Heart right ventricle (tissue), 16 donors: ENCODE results near the gene MAPT. TPM values are rescaled to one million over a fixed set of nuclear protein-coding genes. Genes with fewer than 3 reads are reported as not detected.
"Not testable (repeated sequence)": the region's sequence is repeated elsewhere in the genome, so short reads cannot be mapped to it uniquely, and the experiment has no call there.

Experiments
- ATAC-seq, 8 donors: fragments of 200-7000 bp; cut with Tn5 transposase; one replicate each; pipeline ENCODE4 v1.9.1; 2020; ENCODE audit warnings: mild to moderate bottlenecking in 8 of 8, moderate library complexity in 8 of 8, moderate number of reproducible peaks in 1 of 8
- DNase-seq, 2 donors: peaks; one replicate each; pipeline ENCODE4 v3.0.0-alpha.2; 2020
- H3K27ac ChIP-seq, 10 donors: fragments of 200-600 bp; sonication (generic) in 2 of 10; one replicate each; pipeline versions ENCODE4 v1.5.0 to v1.8.0; 2020 to 2022; ENCODE audit warnings: mild to moderate bottlenecking in 3 of 10
- H3K27me3 ChIP-seq, 7 donors: fragments of 200-600 bp; one replicate each; pipeline ENCODE4 v1.8.0; 2021 to 2022; ENCODE audit warnings: mild to moderate bottlenecking in 2 of 7
- H3K36me3 ChIP-seq, 9 donors: fragments of 200-600 bp; sonication (generic) in 1 of 9; one replicate each; pipeline versions ENCODE4 v1.5.0 to v1.8.0; 2020 to 2022; ENCODE audit warnings: mild to moderate bottlenecking in 2 of 9
- H3K4me1 ChIP-seq, 9 donors: fragments of 200-600 bp; sonication (generic) in 1 of 9; one replicate each; pipeline versions ENCODE4 v1.5.0 to v1.8.0; 2020 to 2022; ENCODE audit warnings: mild to moderate bottlenecking in 4 of 9
- H3K4me3 ChIP-seq, 10 donors: fragments of 200-600 bp; sonication (generic) in 2 of 10; one replicate each; pipeline versions ENCODE4 v1.5.0 to v1.8.0; 2020 to 2022; ENCODE audit warnings: mild to moderate bottlenecking in 7 of 10, moderate library complexity in 2 of 10
- H3K9me3 ChIP-seq, 11 donors: fragments of 200-600 bp in 10 of 11; sonication (generic) in 2 of 11; one replicate each; pipeline versions ENCODE4 v1.5.0 to v1.8.0; 2013 to 2022; ENCODE audit warnings: mild to moderate bottlenecking in 2 of 11, control low read depth in 1 of 11, moderate library complexity in 1 of 11
- CTCF ChIP-seq, 9 donors: fragments of 200-600 bp; sonication (generic) in 2 of 9; IDR thresholded peaks; one replicate each; pipeline versions ENCODE4 v1.5.0 to v1.8.0; 2021 to 2022; ENCODE audit warnings: antibody characterized with exemption in 9 of 9, mild to moderate bottlenecking in 5 of 9, moderate library complexity in 1 of 9
- WGBS, 2 donors: extraction: QIAGEN DNeasy Blood & Tissue Kit; methylation state at CpG; one replicate each; pipeline ENCODE4 v1.1.7; 2013; ENCODE audit warnings: inconsistent platforms in 1 of 2; 5-methylcytosine and 5-hydroxymethylcytosine counted together
- intact Hi-C, 10 donors: fragments of 100-400 bp; cut with DNase I; formaldehyde crosslinking; loops; one replicate each; pipeline versions ENCODE4 v1.11.1 to v1.14.2; 2022
- polyA plus RNA-seq, 2 donors: library from polyadenylated mRNA; stranded (reverse); fragments of 200-250 nt; gene quantifications; one replicate each; pipeline ENCODE4 v1.2.3, GENCODE V29; 2013
- total RNA-seq, 10 donors: library from RNA; stranded (reverse); fragmentation: NEBNext Ultra II Directional in 3 of 10; extraction: Animal tissue kit (Norgen Biotek cat#: 25700) in 3 of 10; gene quantifications; one replicate each; pipeline versions ENCODE4 v1.2.1 to v1.2.4, GENCODE V29; 2021 to 2023
- donor health status: Arrhythmogenic right ventricular cardiomyopathy.
- donor health status: ischemic (EF 13 %, LVEDD 7.1; RV severe dilation, severe dysfunction).
- donor health status: healthy with polysubstance abuse.
- donor health status: DM: no; HTN: yes; CAD: no.
- donor health status: DM: no; HTN: no; CAD: no.
- donor health status: ischemic (EF 25% LVEDD 6.9; RV normal size, moderate dysfunction).
- donor health status: ischemic (EF 25% LVEDD 5.7; RV mildly dilated, moderate dysfunction).
- donor health status: healthy.
- donor health status: DM: yes; HTN: yes; CAD: no.
- donor health status: Ischemic cardiomyopathy.
- donor health status: ischemic (EF 35%, LVEDD 5.7; RV mildly dilated, moderate dysfunction).
- donor health status: nonischemic (EF 11% LVEDD 7.7; RV severe dilation, severe dysfunction).
- donor health status: DM: yes; HTN: yes; CAD: no.
- donor health status: PGD.
- donor health status: ischemic (EF 29% LVEDD 5.4; RV normal size, mild dysfunction).
- donor health status: nonischemic (EF 23%, LVEDD 6.1; RV moderate dilation, normal function).

MAPT gene
- total and polyA plus RNA-seq, 12 donors, result 0.90 to 63.3 (median 32.5) TPM

GRCh38 chr17:46011711-46012505 lies 117.6 kb downstream of the MAPT start:
- TF ChIP-seq CTCF (IDR thresholded peaks at IDR 0.05), result no peak
- WGBS, 2 donors, result 89% methylated on average over 28 of the region's 28 CpGs
- H3K4me3 ChIP-seq, result no peak overlapping the region
- H3K9me3 ChIP-seq, result no peaks in the 10 kb centered on the region
- DNase-seq, result no peak
- intact Hi-C loops, result no loop called here
- peak in 2 of 8 donors; percentile 8 to 13 for ATAC-seq
- no peaks in the 10 kb centered on the region for H3K36me3 ChIP-seq
- peaks cover 0 to 8% (median 0%) of the 10 kb centered on the region in 9 donors for H3K4me1 ChIP-seq
- no peaks in the 10 kb centered on the region for H3K27me3 ChIP-seq
- H3K27ac ChIP-seq, result no peak overlapping the region

DNA sequence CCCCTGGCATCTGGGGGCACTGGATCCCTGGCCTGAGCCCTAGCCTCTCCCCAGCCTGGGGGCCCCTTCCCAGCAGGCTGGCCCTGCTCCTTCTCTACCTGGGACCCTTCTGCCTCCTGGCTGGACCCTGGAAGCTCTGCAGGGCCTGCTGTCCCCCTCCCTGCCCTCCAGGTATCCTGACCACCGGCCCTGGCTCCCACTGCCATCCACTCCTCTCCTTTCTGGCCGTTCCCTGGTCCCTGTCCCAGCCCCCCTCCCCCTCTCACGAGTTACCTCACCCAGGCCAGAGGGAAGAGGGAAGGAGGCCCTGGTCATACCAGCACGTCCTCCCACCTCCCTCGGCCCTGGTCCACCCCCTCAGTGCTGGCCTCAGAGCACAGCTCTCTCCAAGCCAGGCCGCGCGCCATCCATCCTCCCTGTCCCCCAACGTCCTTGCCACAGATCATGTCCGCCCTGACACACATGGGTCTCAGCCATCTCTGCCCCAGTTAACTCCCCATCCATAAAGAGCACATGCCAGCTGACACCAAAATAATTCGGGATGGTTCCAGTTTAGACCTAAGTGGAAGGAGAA lies 118.2 kb downstream of the MAPT start:
- intact Hi-C loops, result no loop called here
- H3K36me3 ChIP-seq, result no peaks in the 10 kb centered on the region
- H3K27ac ChIP-seq, result no peak overlapping the region
- no peaks in the 10 kb centered on the region for H3K9me3 ChIP-seq
- peaks cover 0 to 3% (median 0%) of the 10 kb centered on the region in 9 donors for H3K4me1 ChIP-seq
- DNase-seq, result no peak
- no peak for TF ChIP-seq CTCF (IDR thresholded peaks at IDR 0.05)
- ATAC-seq, result peak in 1 of 8 donors; percentile 10
- 82 to 84% methylated on average over 11 of the region's 11 CpGs for WGBS, 2 donors
- no peak overlapping the region for H3K4me3 ChIP-seq
- H3K27me3 ChIP-seq, result no peaks in the 10 kb centered on the region

DNA sequence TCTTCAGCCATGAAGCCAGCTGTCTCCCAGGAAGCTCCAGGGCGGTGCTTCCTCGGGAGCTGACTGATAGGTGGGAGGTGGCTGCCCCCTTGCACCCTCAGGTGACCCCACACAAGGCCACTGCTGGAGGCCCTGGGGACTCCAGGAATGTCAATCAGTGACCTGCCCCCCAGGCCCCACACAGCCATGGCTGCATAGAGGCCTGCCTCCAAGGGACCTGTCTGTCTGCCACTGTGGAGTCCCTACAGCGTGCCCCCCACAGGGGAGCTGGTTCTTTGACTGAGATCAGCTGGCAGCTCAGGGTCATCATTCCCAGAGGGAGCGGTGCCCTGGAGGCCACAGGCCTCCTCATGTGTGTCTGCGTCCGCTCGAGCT lies 118.8 kb downstream of the MAPT start:
- TF ChIP-seq CTCF (IDR thresholded peaks at IDR 0.05), result no peak
- no peaks in the 10 kb centered on the region for H3K27me3 ChIP-seq
- DNase-seq (no peak), ATAC-seq (no peak)
- WGBS, 2 donors, result 94 to 99% methylated on average over 7 of the region's 7 CpGs
- no peaks in the 10 kb centered on the region for H3K9me3 ChIP-seq
- no peaks in the 10 kb centered on the region for H3K36me3 ChIP-seq
- intact Hi-C loops, result no loop called here
- H3K27ac ChIP-seq, result no peak overlapping the region
- no peaks in the 10 kb centered on the region for H3K4me1 ChIP-seq
- H3K4me3 ChIP-seq, result no peak overlapping the region

DNA sequence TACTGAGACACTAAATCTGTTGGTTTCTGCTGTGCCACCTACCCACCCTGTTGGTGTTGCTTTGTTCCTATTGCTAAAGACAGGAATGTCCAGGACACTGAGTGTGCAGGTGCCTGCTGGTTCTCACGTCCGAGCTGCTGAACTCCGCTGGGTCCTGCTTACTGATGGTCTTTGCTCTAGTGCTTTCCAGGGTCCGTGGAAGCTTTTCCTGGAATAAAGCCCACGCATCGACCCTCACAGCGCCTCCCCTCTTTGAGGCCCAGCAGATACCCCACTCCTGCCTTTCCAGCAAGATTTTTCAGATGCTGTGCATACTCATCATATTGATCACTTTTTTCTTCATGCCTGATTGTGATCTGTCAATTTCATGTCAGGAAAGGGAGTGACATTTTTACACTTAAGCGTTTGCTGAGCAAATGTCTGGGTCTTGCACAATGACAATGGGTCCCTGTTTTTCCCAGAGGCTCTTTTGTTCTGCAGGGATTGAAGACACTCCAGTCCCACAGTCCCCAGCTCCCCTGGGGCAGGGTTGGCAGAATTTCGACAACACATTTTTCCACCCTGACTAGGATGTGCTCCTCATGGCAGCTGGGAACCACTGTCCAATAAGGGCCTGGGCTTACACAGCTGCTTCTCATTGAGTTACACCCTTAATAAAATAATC lies 119.3 kb downstream of the MAPT start:
- DNase-seq, result no peak
- H3K4me3 ChIP-seq, result no peak overlapping the region
- no peaks in the 10 kb centered on the region for H3K9me3 ChIP-seq
- 73 to 78% methylated on average over 9 of the region's 9 CpGs for WGBS, 2 donors
- H3K36me3 ChIP-seq, result no peaks in the 10 kb centered on the region
- no peak for ATAC-seq
- TF ChIP-seq CTCF (IDR thresholded peaks at IDR 0.05), result no peak
- no peaks in the 10 kb centered on the region for H3K27me3 ChIP-seq
- H3K27ac ChIP-seq, result no peak overlapping the region
- intact Hi-C loops, result no loop called here
- H3K4me1 ChIP-seq, result no peaks in the 10 kb centered on the region

DNA sequence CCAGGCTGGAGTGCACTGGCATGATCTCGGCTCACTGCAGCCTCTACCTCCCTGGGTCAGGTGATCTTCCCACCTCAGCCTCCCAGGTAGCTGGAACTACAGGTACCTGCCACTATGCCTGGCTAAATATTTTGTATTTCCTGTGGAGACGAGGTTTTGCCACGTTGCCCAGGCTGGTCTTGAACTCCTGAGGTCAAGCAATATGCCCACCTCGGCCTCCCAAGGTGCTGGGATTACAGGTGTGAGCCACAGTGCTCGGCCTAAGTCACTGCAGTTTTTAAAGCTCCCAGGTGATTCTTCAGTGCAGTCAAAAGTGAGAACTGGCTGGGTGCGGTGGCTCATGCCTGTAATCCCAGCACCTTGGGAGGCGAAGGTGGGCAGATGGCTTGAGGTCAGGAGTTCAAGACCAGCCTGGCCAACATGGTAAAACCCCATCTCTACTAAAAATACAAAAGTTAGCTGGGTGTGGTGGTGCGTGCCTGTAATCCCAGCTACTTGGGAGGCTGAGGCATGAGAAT lies 125.1 kb downstream of the MAPT start:
- Histone ChIP-seq H3K36me3 (peaks cover 0 to 28% (median 0%) of the 10 kb centered on the region in 9 donors), H3K27ac (peak overlapping the region in 1 of 10 donors; percentile 63)
- DNase-seq, ATAC-seq, intact Hi-C loops, H3K4me1 ChIP-seq, H3K9me3 ChIP-seq, H3K4me3 ChIP-seq, H3K27me3 ChIP-seq: not testable (repeated sequence)
- WGBS, 2 donors, result 96% methylated on average over 8 of the region's 8 CpGs
